NCI-H2196 (cell line): ENCODE results near the gene OGFOD1.

Source experiments
- DNase-seq: peaks from one replicate; lab custom pipeline; 2025; ENCODE audit not compliant: unreplicated experiment; lab: John Stamatoyannopoulos, UW

OGFOD1 gene

GRCh38 chr16:56450986-56451752, at the start of gene OGFOD1, which contains the start of gene NUDT21:
Gene OGFOD1 (plus strand): TSS chr16:56451554. CDS start chr16:56451613, 59 bp downstream.
Gene NUDT21 (minus strand): TSS chr16:56451332. CDS start chr16:56451202, 130 bp downstream.
- DNase-seq: peak; percentile 80

- no peak for DNase-seq
Observed at GRCh38 chr16:56405977-56406672, 45.2 kb upstream of the OGFOD1 start.

- no peak for DNase-seq
Observed at GRCh38 chr16:56408379-56409098, 42.8 kb upstream of the OGFOD1 start.

- DNase-seq: no peak
Observed at GRCh38 chr16:56409195-56409594, 42.2 kb upstream of the OGFOD1 start.

GRCh38 chr16:56411123-56411522, 40.2 kb upstream of the OGFOD1 start:
- DNase-seq: no peak

GRCh38 chr16:56411624-56412023, 39.7 kb upstream of the OGFOD1 start:
- no peak for DNase-seq

GRCh38 chr16:56413381-56413780, 38.0 kb upstream of the OGFOD1 start:
- no peak for DNase-seq

GRCh38 chr16:56414366-56414765, 37.0 kb upstream of the OGFOD1 start:
- DNase-seq: no peak

- DNase-seq: no peak
Observed at GRCh38 chr16:56415875-56416274, 35.5 kb upstream of the OGFOD1 start.

- no peak for DNase-seq
Observed at GRCh38 chr16:56417138-56417537, 34.2 kb upstream of the OGFOD1 start.

GRCh38 chr16:56419740-56420548, 31.4 kb upstream of the OGFOD1 start:
- DNase-seq: no peak

GRCh38 chr16:56420613-56421012, 30.7 kb upstream of the OGFOD1 start:
- no peak for DNase-seq

GRCh38 chr16:56421313-56421712, 30.0 kb upstream of the OGFOD1 start:
- no peak for DNase-seq

- no peak for DNase-seq
Observed at GRCh38 chr16:56421976-56422669, 29.2 kb upstream of the OGFOD1 start.

- DNase-seq: no peak
Observed at GRCh38 chr16:56422896-56423441, 28.4 kb upstream of the OGFOD1 start.

- DNase-seq: no peak
Observed at GRCh38 chr16:56423584-56424403, 27.6 kb upstream of the OGFOD1 start.

- DNase-seq: no peak
Observed at GRCh38 chr16:56424404-56424764, 27.0 kb upstream of the OGFOD1 start.

- DNase-seq: no peak
Observed at GRCh38 chr16:56424791-56425438, 26.4 kb upstream of the OGFOD1 start.

GRCh38 chr16:56425439-56425832, 25.9 kb upstream of the OGFOD1 start, which contains the start of gene AMFR:
Gene AMFR (minus strand): TSS chr16:56425545. CDS start chr16:56425327, 218 bp downstream.
- DNase-seq: peak; percentile 52
